Mesenchymal stem cell (in vitro differentiated cells and primary cell): ENCODE results near the gene CFC1B.
"Not testable (repeated sequence)": the region's sequence is repeated elsewhere in the genome, so short reads cannot be mapped to it uniquely, and the experiment has no call there.

Experiments used
- DNase-seq: peaks from one replicate; pipeline ENCODE4 v3.0.0-alpha.2; 2013
- H2AFZ ChIP-seq: one replicate; pipeline ENCODE4 v1.6.1; 2013; ENCODE audit warnings: low read depth, mild to moderate bottlenecking, control low read depth, inconsistent platforms, low read length, moderate library complexity
- H2AK5ac ChIP-seq: 2 replicates; pipeline ENCODE4 v1.6.1; 2013; ENCODE audit warnings: low read length, moderate library complexity, mild to moderate bottlenecking, inconsistent platforms; ENCODE audit not compliant: severe bottlenecking
- H2BK120ac ChIP-seq: one replicate; pipeline ENCODE4 v1.6.1; 2013; ENCODE audit warnings: low read depth, mild to moderate bottlenecking, inconsistent platforms, low read length, moderate library complexity
- H2BK12ac ChIP-seq, 2 experiments: one replicate each; pipeline ENCODE4 v1.6.1; 2013; ENCODE audit warnings: inconsistent platforms in 2 of 2, low read length in 2 of 2, mild to moderate bottlenecking in 2 of 2, moderate library complexity in 2 of 2, control low read depth in 1 of 2
- H2BK15ac ChIP-seq: one replicate; pipeline ENCODE4 v1.6.1; 2013; ENCODE audit warnings: mild to moderate bottlenecking, low read depth, inconsistent platforms; ENCODE audit not compliant: poor library complexity, severe bottlenecking
- H2BK5ac ChIP-seq: 2 replicates; pipeline ENCODE4 v1.6.1; 2013; ENCODE audit warnings: low read depth, mild to moderate bottlenecking, low read length, control low read depth, inconsistent platforms; ENCODE audit not compliant: poor library complexity, severe bottlenecking
- H3K14ac ChIP-seq, 2 experiments: one replicate each; pipeline ENCODE4 v1.6.1; 2013; ENCODE audit warnings: inconsistent platforms in 2 of 2, low read length in 2 of 2, control low read depth in 1 of 2, mild to moderate bottlenecking in 1 of 2, moderate library complexity in 1 of 2
- H3K18ac ChIP-seq, 2 experiments: one replicate each; pipeline ENCODE4 v1.6.1; 2013; ENCODE audit warnings: inconsistent platforms in 2 of 2, low read length in 2 of 2, control low read depth in 1 of 2, low read depth in 1 of 2, mild to moderate bottlenecking in 1 of 2
- H3K23ac ChIP-seq, 2 experiments: one replicate each; pipeline ENCODE4 v1.6.1; 2013; ENCODE audit warnings: inconsistent platforms in 2 of 2, low read length in 2 of 2, mild to moderate bottlenecking in 2 of 2, moderate library complexity in 2 of 2, control low read depth in 1 of 2
- H3K27ac ChIP-seq: 2 replicates; pipeline ENCODE4 v1.5.1; 2013; ENCODE audit warnings: mild to moderate bottlenecking, moderate library complexity, low read length, control low read depth, inconsistent platforms; ENCODE audit not compliant: poor library complexity, severe bottlenecking
- H3K27me3 ChIP-seq, 2 experiments: 2 replicates each; pipeline versions ENCODE4 v1.6.1 to v1.7.0; 2013; ENCODE audit warnings: low read length in 2 of 2, mild to moderate bottlenecking in 2 of 2, moderate library complexity in 2 of 2, control low read depth in 1 of 2, inconsistent platforms in 1 of 2; ENCODE audit not compliant: control insufficient read depth in 1 of 2, insufficient read depth in 1 of 2
- H3K36me3 ChIP-seq, 2 experiments: 2 replicates each; pipeline versions ENCODE4 v1.6.1 to v1.7.0; 2013; ENCODE audit warnings: low read length in 2 of 2, control low read depth in 1 of 2, inconsistent platforms in 1 of 2, low read depth in 1 of 2, mild to moderate bottlenecking in 1 of 2; ENCODE audit not compliant: insufficient read depth in 2 of 2, control insufficient read depth in 1 of 2
- H3K4ac ChIP-seq, 2 experiments: one replicate each; pipeline ENCODE4 v1.6.1; 2013; ENCODE audit warnings: inconsistent platforms in 2 of 2, low read length in 2 of 2, mild to moderate bottlenecking in 2 of 2, moderate library complexity in 2 of 2, control low read depth in 1 of 2, low read depth in 1 of 2
- H3K4me1 ChIP-seq: 2 replicates; pipeline ENCODE4 v1.6.1; 2013; ENCODE audit warnings: low read depth, low read length, control low read depth; ENCODE audit not compliant: control insufficient read depth, insufficient read depth
- H3K4me2 ChIP-seq: 2 replicates; pipeline ENCODE4 v1.6.1; 2013; ENCODE audit warnings: low read length, mild to moderate bottlenecking, inconsistent platforms; ENCODE audit not compliant: poor library complexity, severe bottlenecking
- H3K4me3 ChIP-seq, 2 experiments: 2 replicates each; pipeline versions ENCODE4 v1.5.1 to v1.7.0; 2013; ENCODE audit warnings: low read length in 2 of 2, mild to moderate bottlenecking in 2 of 2, control low read depth in 1 of 2, low read depth in 1 of 2; ENCODE audit not compliant: insufficient read depth in 1 of 2
- H3K79me1 ChIP-seq: replicated peaks from 2 replicates; pipeline ENCODE4 v1.6.1; 2013; ENCODE audit warnings: mild to moderate bottlenecking, control low read depth, low read length, inconsistent platforms; ENCODE audit not compliant: poor library complexity, severe bottlenecking
- H3K9ac ChIP-seq: 2 replicates; pipeline ENCODE4 v1.7.0; 2013; ENCODE audit warnings: mild to moderate bottlenecking, low read length, moderate library complexity
- H3K9me3 ChIP-seq: 2 replicates; pipeline ENCODE4 v1.7.0; 2013; ENCODE audit warnings: mild to moderate bottlenecking, low read length; ENCODE audit not compliant: control insufficient read depth
- H4K8ac ChIP-seq: one replicate; pipeline ENCODE4 v1.6.1; 2013; ENCODE audit warnings: inconsistent platforms, mild to moderate bottlenecking, low read length, moderate library complexity
- H4K91ac ChIP-seq: one replicate; pipeline ENCODE4 v1.6.1; 2013; ENCODE audit warnings: mild to moderate bottlenecking, low read length, inconsistent platforms
- WGBS: methylation state at CpG from one replicate; pipeline ENCODE4 v1.1.7; 2013; ENCODE audit warnings: mixed read lengths; 5-methylcytosine and 5-hydroxymethylcytosine counted together

Gene CFC1B

DNA sequence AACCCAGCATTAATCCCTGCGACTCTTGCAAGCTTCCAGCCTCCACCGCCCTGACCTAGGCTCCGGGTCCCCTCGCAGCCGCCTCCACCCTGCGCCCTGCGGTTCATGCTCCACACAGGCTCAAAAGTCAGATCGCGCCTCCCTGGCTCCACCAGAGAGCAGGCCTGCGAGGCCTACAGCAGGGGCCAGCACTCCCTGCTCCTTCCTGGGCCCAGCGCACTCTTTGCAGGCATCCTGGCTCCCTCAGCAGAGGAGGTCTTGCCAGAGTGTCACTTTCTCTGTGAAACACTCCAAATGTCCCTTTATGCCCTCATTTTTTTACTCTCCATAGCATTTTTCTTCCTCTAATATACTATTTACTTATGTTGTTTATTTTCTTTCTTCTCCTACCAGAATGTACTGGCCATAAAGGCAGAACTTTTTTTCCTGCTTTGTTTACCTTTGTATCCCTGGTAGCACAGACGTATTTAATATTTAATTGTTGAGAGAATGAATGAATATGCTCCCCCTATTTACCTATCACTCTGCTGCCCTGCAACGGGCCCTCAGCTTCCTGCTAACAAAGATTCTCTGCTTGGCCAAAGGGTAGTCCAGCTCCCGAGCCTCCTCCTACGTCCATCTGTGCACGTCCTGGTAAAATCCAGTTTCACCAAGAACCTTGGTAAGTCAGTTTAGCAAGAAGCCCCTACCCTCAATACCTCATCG is 9.1 kb upstream of the CFC1B start:
- WGBS = no CpG with 5 or more reads among the region's 17 CpGs
- not testable (repeated sequence) for H4K8ac ChIP-seq, H3K9ac ChIP-seq, H2AFZ ChIP-seq, H3K79me1 ChIP-seq, H2BK5ac ChIP-seq, H2BK15ac ChIP-seq, H4K91ac ChIP-seq, H3K18ac ChIP-seq, H3K4ac ChIP-seq, H3K9me3 ChIP-seq, DNase-seq, H3K23ac ChIP-seq, H3K4me2 ChIP-seq, H3K27me3 ChIP-seq, H3K27ac ChIP-seq, H3K4me1 ChIP-seq, H2AK5ac ChIP-seq, H2BK12ac ChIP-seq, H3K4me3 ChIP-seq, H3K14ac ChIP-seq, H3K36me3 ChIP-seq, H2BK120ac ChIP-seq

DNA sequence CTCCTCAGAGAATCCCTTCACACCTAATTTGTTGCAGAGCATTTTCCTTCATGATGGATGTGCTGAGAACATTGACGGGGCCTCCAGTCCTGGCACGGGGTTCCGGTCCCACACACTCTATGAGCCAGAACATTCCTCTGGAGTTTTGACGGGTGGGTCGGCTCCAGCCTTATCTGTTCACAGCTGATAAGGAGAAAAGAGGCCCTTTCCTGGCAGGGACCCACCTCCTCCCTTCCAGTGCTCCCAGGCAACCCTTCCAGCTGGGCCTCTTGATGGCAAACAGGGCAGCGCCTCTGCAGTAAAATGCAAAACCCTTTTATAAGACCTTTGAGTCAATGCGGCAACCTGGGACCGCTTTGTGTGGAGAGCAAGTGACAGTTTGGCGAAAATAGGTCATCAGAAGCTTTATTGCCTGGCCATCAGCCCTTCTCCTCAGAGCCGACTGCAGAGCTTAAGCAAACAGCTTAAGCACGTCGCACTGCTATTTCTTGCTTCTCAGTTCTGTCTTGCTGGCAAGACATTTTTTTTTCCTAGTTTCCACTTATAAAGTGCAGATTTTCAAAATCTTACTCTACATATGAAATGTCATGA is 2.4 kb upstream of the CFC1B start:
- not testable (repeated sequence) for H3K9ac ChIP-seq, H3K14ac ChIP-seq, H4K91ac ChIP-seq, H4K8ac ChIP-seq, H3K4me3 ChIP-seq, H3K4ac ChIP-seq, H3K23ac ChIP-seq, H3K4me2 ChIP-seq, H2BK15ac ChIP-seq, DNase-seq, H2BK120ac ChIP-seq, H3K79me1 ChIP-seq, H2BK12ac ChIP-seq, H2BK5ac ChIP-seq, H3K9me3 ChIP-seq, H3K36me3 ChIP-seq, H3K27ac ChIP-seq, H2AK5ac ChIP-seq, H3K27me3 ChIP-seq, H2AFZ ChIP-seq, H3K18ac ChIP-seq, H3K4me1 ChIP-seq
- no CpG with 5 or more reads among the region's 12 CpGs for WGBS

DNA sequence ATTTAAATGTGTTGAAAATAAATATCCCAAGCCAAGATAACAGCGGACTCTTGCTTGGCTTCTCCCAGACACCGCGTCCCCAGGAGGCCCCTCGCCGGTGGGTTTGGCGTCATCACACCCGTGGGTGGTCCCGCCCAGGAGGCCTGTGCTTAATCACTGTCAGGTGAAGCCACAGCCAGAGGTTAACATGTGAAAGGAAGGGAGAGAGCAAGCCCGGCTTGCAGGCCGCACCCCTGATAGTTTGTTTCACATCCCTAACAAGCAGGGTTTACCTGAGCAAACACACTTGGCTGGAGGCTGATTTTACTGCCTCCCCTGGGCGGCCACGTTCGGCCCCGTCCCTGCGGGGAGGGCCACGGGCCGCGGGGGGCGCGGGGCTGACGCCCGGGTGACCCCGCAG is 1.4 kb downstream of the CFC1B start:
- not testable (repeated sequence) for H3K9ac ChIP-seq
- no CpG with 5 or more reads among the region's 23 CpGs for WGBS

DNA sequence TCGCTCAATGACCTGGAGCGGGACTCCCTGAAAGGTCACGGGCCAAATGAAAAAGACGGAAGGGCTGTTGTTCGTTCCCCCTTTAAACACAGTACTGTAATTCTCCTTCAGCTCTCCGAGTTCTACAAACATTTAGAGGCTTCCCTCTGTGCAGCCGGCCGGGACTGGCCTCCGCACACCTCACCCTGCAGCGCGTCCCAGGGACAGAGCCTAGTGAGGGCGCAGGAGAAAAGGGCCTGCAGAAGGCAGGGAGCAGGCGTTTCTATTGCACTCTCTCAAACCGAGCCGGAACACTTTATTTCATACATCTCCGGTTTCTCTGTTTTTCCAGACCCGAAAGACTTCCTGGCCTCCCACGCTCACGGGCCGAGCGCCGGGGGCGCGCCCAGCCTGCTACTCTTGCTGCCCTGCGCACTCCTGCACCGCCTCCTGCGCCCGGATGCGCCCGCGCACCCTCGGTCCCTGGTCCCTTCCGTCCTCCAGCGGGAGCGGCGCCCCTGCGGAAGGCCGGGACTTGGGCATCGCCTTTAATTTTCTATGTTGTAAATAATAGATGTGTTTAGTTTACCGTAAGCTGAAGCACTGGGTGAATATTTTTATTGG is 6.4 kb downstream of the CFC1B start:
- no CpG with 5 or more reads among the region's 40 CpGs for WGBS
- not testable (repeated sequence) for H4K91ac ChIP-seq, H3K9ac ChIP-seq, H3K36me3 ChIP-seq, H3K79me1 ChIP-seq, H3K9me3 ChIP-seq, H3K4me3 ChIP-seq, H3K27ac ChIP-seq, H2BK120ac ChIP-seq, H2BK12ac ChIP-seq, H2AK5ac ChIP-seq, H3K14ac ChIP-seq, DNase-seq, H3K27me3 ChIP-seq, H2BK5ac ChIP-seq, H3K4me1 ChIP-seq, H3K23ac ChIP-seq, H4K8ac ChIP-seq, H3K18ac ChIP-seq, H2AFZ ChIP-seq, H3K4ac ChIP-seq, H2BK15ac ChIP-seq, H3K4me2 ChIP-seq

More for the DNA sequence above, 1.4 kb downstream of the CFC1B start:
- not testable (repeated sequence) for H3K36me3 ChIP-seq, H3K4me2 ChIP-seq, H3K4me1 ChIP-seq, DNase-seq, H2BK12ac ChIP-seq, H3K14ac ChIP-seq, H2BK5ac ChIP-seq, H3K4ac ChIP-seq, H4K8ac ChIP-seq, H4K91ac ChIP-seq, H2BK120ac ChIP-seq, H3K23ac ChIP-seq, H3K79me1 ChIP-seq, H2AK5ac ChIP-seq, H2AFZ ChIP-seq, H3K9me3 ChIP-seq, H3K27me3 ChIP-seq, H2BK15ac ChIP-seq, H3K4me3 ChIP-seq, H3K27ac ChIP-seq, H3K18ac ChIP-seq
